ES-I3 (cell line): ENCODE results near the gene FAM163B.

ENCODE experiments used
- H3K36me3 ChIP-seq: 2 replicates; pipeline ENCODE4 v1.6.1; 2013; ENCODE audit warnings: mild to moderate bottlenecking, low read length, control low read depth, moderate library complexity; ENCODE audit not compliant: insufficient read depth
- H3K4me1 ChIP-seq: 2 replicates; pipeline ENCODE4 v1.6.1; 2013; ENCODE audit warnings: mild to moderate bottlenecking, control low read depth, low read length; ENCODE audit not compliant: insufficient read depth
- H3K9ac ChIP-seq: 2 replicates; pipeline ENCODE4 v1.6.1; 2013; ENCODE audit warnings: low read depth, mild to moderate bottlenecking, low read length, moderate library complexity
- H3K9me3 ChIP-seq: 2 replicates; pipeline ENCODE4 v1.6.1; 2013; ENCODE audit warnings: mild to moderate bottlenecking, low read length, moderate library complexity; ENCODE audit not compliant: control insufficient read depth, insufficient read depth

Gene FAM163B

DNA sequence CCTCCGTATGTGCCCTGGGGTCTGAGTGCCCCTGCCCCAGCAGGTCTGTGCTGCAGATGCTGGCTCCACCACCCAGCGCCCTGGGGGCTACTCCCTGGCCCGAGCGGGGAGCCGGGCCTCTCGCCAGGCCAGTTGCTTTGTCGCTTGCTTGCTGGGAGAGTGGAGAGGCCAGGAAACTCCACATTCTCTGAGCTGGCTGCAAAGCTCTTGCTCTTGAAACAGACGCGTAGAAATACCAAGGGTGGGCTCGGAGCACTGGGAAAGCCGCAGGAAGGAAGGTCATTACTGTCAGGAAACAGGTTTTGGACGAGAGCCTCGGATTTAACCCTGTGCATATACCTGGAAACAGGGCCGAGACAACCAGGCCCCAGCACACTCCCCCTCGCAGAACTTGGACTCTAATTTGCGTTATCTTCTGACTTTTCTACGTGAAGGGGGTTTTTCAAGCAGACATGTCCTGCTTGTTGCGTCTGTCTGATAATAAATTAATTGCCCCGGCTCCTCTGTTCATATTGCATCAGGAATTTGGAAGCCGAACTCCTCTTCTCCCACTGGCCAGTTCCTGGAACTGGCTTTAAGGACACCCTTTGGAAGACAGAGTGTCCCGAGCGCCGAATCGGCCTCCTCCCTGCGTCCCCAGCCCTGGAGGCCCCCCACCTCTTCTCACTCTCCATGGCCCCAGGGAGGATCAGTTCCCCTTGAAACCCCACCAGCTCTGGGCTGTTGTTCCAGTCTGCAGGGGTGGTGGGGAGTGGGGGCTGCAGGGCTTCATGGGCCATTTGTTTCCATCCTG is 63.5 kb downstream of the FAM163B start:
- Histone ChIP-seq H3K4me1 (no peaks in the 10 kb centered on the region; the same call in 1 of the 2 replicates), H3K9ac (no peak overlapping the region), H3K36me3 (no peaks in the 10 kb centered on the region), H3K9me3 (no peaks in the 10 kb centered on the region)

DNA sequence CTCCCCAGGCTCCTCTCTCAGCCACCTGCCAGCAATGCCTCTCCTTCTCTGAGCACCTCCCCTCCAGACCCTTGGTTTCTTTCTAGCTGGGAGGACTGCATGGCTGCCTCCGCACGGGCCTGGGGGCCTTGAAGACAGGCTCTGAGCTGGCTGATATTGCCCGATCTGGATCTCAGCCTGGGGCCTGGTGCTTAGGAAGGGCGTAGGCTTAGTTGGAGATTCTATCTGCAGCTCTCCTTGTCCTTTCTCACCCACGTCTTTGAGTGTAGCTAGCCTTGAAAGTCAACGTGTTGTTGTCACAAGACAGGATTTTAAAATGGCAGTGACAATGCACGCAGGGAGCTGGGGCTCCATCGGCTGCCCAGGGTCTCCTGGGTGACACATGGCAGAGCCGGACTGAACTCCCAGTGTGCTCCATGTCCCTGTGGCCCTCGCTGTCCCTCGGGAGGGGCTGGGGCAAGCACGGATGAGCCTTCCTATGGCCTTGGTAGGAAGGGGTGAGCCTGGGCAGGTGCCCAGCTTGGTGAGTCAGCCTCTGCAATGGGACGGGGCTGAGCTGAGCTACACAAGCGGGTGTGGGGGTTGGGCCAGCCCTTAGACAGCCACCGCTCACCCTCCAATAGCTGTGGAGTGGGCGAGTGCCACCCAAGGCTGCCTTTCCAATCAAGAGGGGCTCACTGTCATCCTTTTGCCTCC is 65.3 kb downstream of the FAM163B start:
- Histone ChIP-seq H3K9ac (no peak overlapping the region), H3K4me1 (peaks cover 13% of the 10 kb centered on the region; the same call in 1 of the 2 replicates), H3K9me3 (no peaks in the 10 kb centered on the region), H3K36me3 (no peaks in the 10 kb centered on the region)

GRCh38 chr9:133542002-133542401 is 67.2 kb downstream of the FAM163B start:
- Histone ChIP-seq H3K36me3 (no peaks in the 10 kb centered on the region), H3K9me3 (no peaks in the 10 kb centered on the region), H3K9ac (no peak overlapping the region), H3K4me1 (peaks cover 14% of the 10 kb centered on the region; the same call in 1 of the 2 replicates)

DNA sequence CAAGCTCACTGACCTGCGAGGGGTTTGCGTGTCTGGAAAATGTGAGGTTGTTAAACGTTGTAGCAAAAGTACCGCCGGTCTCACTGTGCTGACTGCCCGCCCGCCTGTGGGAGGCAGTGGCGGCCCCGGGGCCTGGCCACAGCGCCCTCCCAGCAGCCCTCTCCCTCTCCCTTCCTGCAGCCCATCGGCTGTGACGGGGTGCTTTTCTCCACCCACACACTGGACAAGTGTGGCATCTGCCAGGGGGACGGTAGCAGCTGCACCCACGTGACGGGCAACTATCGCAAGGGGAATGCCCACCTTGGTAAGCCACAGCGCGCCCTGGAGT is 68.5 kb downstream of the FAM163B start:
- Histone ChIP-seq H3K9me3 (no peaks in the 10 kb centered on the region), H3K9ac (no peak overlapping the region), H3K4me1 (peaks cover 14% of the 10 kb centered on the region; the same call in 1 of the 2 replicates), H3K36me3 (no peaks in the 10 kb centered on the region)

DNA sequence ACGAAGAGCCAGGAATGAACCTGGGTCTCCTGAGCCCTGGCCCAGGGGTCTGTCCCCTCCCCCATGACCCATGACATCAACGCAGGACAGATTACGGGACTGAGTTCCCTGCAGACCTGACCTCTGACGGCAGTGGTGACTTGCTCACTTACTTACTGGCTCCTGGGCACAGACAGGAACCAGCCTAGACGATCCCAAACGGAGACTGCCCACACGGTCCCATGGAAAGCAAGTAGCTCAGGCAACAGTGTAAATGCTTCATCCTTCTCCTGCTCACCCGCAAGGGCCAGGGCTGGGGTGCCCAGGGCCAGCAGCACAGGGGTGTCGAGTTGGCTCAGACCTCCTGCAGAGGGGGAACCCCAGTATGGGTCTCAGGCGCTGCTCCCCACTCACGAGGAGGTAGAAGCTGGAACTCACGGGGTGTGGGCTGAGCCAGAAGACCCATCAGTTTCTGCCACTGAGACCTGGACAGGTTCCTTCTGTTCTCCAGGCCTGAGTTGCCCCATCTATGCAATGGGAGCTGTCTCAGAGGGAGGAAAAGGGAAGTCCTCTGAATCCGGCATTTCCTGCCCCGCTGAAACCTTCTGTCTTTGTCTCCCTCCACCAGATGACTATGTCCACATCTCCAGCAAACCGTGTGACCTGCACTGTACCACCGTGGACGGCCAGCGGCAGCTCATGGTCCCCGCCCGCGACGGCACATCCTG is 69.0 kb downstream of the FAM163B start:
- Histone ChIP-seq H3K9ac (peak overlapping the region; percentile 16; the same call in 1 of the 2 replicates), H3K36me3 (no peaks in the 10 kb centered on the region), H3K4me1 (peaks cover 14% of the 10 kb centered on the region; the same call in 1 of the 2 replicates), H3K9me3 (no peaks in the 10 kb centered on the region)

DNA sequence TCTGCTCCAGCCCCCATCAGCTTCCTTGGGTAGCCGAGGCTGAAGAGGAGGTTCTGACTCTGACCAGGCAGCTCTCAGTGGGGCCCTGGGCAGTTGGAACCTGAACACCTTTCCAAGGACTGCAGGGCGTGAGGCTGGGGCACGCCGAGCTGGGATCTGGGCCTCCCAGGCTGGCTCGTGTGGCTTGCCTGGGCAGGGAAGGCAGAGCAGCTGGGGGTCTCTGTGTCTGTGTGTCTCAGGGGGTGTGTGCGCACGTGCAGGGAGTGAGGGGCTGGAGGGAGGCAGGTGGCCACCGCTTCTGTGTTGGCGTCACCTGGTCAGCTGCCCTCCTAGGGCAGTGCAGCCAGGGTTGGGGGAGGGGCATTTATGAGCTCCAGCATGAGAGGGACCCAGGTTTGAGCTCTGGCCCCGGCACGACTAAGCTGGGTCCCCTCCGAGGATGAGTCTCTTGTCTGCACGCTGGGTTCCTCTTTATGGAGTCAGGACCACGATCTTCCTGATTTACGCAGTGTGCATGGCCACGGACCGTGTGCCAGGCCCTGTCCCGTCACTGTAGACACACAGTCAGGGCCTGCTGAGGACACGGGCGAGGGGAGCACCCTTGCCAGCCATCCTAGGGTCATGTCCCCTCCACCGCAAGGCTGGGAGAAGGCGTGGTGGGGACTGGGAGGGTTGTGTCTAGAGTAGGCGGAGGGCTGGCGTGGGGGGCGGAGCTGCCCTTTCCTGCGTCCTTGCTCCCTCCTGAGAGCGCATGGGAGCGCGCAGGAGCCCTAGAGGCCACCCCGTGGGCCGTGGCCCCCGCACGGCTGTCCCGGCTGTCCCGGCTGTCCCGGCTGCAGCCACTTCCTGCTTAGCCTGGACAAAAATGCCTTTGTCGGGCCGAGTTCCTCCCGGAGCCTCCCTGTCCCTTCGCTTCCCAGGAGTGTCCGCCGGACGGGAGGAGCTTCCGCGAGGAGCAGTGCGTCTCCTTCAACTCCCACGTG is 70.0 kb downstream of the FAM163B start:
- peaks cover 14% of the 10 kb centered on the region; the same call in 1 of the 2 replicates for H3K4me1 ChIP-seq
- H3K9ac ChIP-seq: peak overlapping the region; percentile 16; the same call in 1 of the 2 replicates

DNA sequence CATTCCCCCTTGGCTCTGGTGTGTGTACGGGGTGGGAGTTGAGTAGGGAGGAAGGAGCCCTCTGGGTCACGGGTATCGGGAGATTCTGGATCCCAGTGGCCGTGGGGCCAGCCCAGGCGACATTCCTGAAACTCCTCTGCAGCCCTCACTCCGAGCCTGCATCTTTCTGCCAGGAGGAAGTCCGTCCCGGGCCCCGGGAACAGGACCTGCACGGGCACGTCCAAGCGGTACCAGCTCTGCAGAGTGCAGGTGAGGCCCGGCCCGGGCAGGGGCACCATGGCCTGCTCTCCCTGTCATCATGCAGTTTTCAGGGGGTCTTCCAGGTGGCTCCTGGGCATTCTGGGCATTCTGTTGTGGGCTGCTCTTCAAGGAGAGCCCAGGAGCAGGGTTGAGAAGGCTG is 71.0 kb downstream of the FAM163B start:
- H3K9ac ChIP-seq: no peak overlapping the region
- H3K9me3 ChIP-seq: no peaks in the 10 kb centered on the region
- peaks cover 20% of the 10 kb centered on the region; the same call in 1 of the 2 replicates for H3K4me1 ChIP-seq
- no peaks in the 10 kb centered on the region for H3K36me3 ChIP-seq

More for the DNA sequence above, 70.0 kb downstream of the FAM163B start:
- Histone ChIP-seq H3K36me3 (no peaks in the 10 kb centered on the region), H3K9me3 (no peaks in the 10 kb centered on the region)

DNA sequence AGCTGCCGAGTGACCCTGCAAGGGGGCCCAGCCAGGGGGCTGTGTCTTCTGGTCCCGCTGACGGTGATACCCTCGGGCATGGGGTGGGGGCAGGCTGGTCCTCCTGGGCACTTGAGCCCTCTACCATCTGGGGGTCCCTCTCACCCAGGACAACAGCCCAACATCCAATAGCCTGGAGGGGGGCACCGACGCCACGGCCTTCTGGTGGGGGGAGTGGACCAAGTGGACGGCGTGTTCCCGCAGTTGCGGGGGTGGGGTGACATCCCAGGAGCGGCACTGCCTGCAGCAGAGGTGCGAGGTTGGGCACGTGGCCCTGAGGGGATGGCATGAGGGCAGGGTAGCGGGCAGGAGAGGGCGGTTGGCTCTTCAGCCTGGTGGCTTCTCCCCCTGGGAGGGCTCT is 71.9 kb downstream of the FAM163B start:
- Histone ChIP-seq H3K9ac (no peak overlapping the region), H3K36me3 (no peaks in the 10 kb centered on the region), H3K9me3 (no peaks in the 10 kb centered on the region), H3K4me1 (peaks cover 20% of the 10 kb centered on the region; the same call in 1 of the 2 replicates)

DNA sequence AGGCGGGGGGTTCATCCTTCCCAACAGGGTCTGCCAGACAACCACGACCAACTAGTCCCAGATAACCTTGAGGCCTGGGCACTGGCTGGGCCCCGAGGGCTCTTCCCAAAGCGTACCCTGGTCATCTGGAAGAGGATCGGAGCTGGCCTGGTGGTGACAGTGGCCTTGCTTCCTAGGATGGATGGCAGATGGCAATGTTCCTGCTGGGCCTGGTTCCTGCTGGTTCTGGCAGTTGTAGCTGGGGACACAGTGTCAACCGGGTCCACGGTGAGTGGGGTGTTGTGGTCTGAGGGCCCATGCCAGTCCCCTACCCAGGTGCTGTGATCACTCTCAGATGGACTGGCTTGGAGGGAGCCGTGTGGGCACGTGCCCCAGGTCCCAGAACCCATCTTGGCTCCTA is 72.7 kb downstream of the FAM163B start:
- no peak overlapping the region for H3K9ac ChIP-seq
- peaks cover 20% of the 10 kb centered on the region; the same call in 1 of the 2 replicates for H3K4me1 ChIP-seq
- no peaks in the 10 kb centered on the region for H3K9me3 ChIP-seq
- no peaks in the 10 kb centered on the region for H3K36me3 ChIP-seq

DNA sequence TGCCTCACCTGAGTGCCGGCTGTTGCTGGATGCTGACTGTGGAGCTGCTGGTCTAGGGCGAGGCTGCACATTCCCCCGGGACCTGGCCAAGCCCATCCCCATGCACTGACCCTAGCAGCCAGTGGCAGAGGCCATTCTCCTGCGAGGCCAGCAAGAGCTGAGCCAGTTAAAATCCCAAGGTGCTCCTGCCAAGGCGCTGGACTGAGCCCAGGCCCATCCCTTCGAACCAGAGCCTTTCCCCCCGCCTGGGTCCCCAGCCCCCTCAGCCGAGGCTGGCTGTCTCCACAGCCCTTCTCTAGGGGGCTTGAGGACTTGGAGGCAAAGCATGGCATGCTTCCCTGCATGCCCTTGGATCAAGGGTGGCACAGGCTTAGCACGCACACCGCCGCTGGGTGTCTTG is 73.1 kb downstream of the FAM163B start:
- no peaks in the 10 kb centered on the region for H3K9me3 ChIP-seq

GRCh38 chr9:133535306-133535877 is 73.8 kb downstream of the FAM163B start:
- Histone ChIP-seq H3K36me3 (no peaks in the 10 kb centered on the region), H3K9me3 (no peaks in the 10 kb centered on the region), H3K9ac (no peak overlapping the region), H3K4me1 (peaks cover 19% of the 10 kb centered on the region; the same call in 1 of the 2 replicates)

More for the DNA sequence above, 73.1 kb downstream of the FAM163B start:
- no peak overlapping the region for H3K9ac ChIP-seq
- H3K4me1 ChIP-seq: peaks cover 20% of the 10 kb centered on the region; the same call in 1 of the 2 replicates
- H3K36me3 ChIP-seq: no peaks in the 10 kb centered on the region

- peaks cover 12% of the 10 kb centered on the region; the same call in 1 of the 2 replicates for H3K4me1 ChIP-seq
- H3K36me3 ChIP-seq: no peaks in the 10 kb centered on the region
- H3K9me3 ChIP-seq: no peaks in the 10 kb centered on the region
- H3K9ac ChIP-seq: peak within 1 kb of the TSS; percentile 29; the same call in 1 of the 2 replicates
These were observed 74.6 kb downstream of the FAM163B start, which contains the start of gene ADAMTSL2 for GRCh38 chr9:133534346-133535291. Gene ADAMTSL2, plus strand, starts transcription at chr9:133534704. Its CDS starts 2,009 bp downstream, at chr9:133536713.
